Upper lobe of right lung (tissue), 1 donor: ENCODE measurements around the gene HLA-F. TPM values are rescaled to one million over a fixed set of nuclear protein-coding genes. Genes with fewer than 3 reads are reported as not detected.

Source experiments
- ATAC-seq: fragments of 200-7000 bp; cut with Tn5 transposase; one replicate; pipeline ENCODE4 v1.9.1; 2020; ENCODE audit warnings: mild to moderate bottlenecking, moderate library complexity
- DNase-seq: peaks from one replicate; pipeline ENCODE4 v3.0.0-alpha.2; 2020
- H3K27ac ChIP-seq: fragments of 200-600 bp; one replicate; pipeline ENCODE4 v1.8.0; 2022
- H3K27me3 ChIP-seq: fragments of 200-600 bp; one replicate; pipeline ENCODE4 v1.8.0; 2022; ENCODE audit warnings: mild to moderate bottlenecking
- H3K36me3 ChIP-seq: fragments of 200-600 bp; one replicate; pipeline ENCODE4 v1.8.0; 2022
- H3K4me1 ChIP-seq: fragments of 200-600 bp; one replicate; pipeline ENCODE4 v1.8.0; 2022
- H3K4me3 ChIP-seq: fragments of 200-600 bp; one replicate; pipeline ENCODE4 v1.8.0; 2022; ENCODE audit warnings: mild to moderate bottlenecking
- H3K9me3 ChIP-seq: fragments of 200-600 bp; one replicate; pipeline ENCODE4 v1.8.0; 2022
- intact Hi-C: fragments of 100-400 bp; cut with DNase I; formaldehyde crosslinking; loops from one replicate; pipeline ENCODE4 v1.11.0; 2022
- total RNA-seq: library from RNA; stranded (reverse); fragmentation: NEBNext Ultra II Directional; extraction: Animal tissue kit (Norgen Biotek cat#: 25700); gene quantifications from one replicate; pipeline ENCODE4 v1.2.1, GENCODE V29; 2021
- TF ChIP-seq, protein P1 (sequence below): fragments of 200-600 bp; IDR thresholded peaks from one replicate; pipeline ENCODE4 v1.8.0; 2022; ENCODE audit warnings: antibody characterized with exemption
- donor health status: DM: no; HTN: yes; CAD: no; lungs with severe emphysema.

The HLA-F gene
- total RNA-seq, 1 donor from 2014 or later: 157 TPM

DNA sequence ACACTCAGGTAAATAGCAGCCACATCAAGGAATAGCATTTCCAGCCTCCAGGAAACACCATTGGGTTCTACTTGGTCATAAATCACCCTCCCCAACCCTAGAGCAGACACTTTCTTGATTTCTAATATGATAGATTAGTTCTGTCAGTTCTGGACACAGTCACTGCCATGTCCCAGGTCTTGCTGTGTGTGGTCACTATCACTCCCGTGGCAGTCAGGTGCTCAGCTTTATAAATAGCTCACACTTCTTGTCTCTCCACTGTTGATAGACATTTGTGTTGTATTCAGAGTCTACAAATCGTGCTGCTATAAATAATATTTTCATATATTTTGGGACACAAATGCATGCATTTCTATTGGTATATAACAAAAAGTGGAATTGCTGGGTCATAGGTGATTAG is 13.3 kb downstream of the HLA-F start:
- H3K36me3 ChIP-seq: no peaks in the 10 kb centered on the region
- TF ChIP-seq, protein P1, sequence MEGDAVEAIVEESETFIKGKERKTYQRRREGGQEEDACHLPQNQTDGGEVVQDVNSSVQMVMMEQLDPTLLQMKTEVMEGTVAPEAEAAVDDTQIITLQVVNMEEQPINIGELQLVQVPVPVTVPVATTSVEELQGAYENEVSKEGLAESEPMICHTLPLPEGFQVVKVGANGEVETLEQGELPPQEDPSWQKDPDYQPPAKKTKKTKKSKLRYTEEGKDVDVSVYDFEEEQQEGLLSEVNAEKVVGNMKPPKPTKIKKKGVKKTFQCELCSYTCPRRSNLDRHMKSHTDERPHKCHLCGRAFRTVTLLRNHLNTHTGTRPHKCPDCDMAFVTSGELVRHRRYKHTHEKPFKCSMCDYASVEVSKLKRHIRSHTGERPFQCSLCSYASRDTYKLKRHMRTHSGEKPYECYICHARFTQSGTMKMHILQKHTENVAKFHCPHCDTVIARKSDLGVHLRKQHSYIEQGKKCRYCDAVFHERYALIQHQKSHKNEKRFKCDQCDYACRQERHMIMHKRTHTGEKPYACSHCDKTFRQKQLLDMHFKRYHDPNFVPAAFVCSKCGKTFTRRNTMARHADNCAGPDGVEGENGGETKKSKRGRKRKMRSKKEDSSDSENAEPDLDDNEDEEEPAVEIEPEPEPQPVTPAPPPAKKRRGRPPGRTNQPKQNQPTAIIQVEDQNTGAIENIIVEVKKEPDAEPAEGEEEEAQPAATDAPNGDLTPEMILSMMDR: no peak
- no peaks in the 10 kb centered on the region for H3K27me3 ChIP-seq
- no peak for ATAC-seq
- H3K27ac ChIP-seq: no peak overlapping the region
- H3K9me3 ChIP-seq: no peaks in the 10 kb centered on the region
- intact Hi-C loops: no loop called here
- H3K4me1 ChIP-seq: no peaks in the 10 kb centered on the region
- H3K4me3 ChIP-seq: no peak overlapping the region
- DNase-seq: no peak

DNA sequence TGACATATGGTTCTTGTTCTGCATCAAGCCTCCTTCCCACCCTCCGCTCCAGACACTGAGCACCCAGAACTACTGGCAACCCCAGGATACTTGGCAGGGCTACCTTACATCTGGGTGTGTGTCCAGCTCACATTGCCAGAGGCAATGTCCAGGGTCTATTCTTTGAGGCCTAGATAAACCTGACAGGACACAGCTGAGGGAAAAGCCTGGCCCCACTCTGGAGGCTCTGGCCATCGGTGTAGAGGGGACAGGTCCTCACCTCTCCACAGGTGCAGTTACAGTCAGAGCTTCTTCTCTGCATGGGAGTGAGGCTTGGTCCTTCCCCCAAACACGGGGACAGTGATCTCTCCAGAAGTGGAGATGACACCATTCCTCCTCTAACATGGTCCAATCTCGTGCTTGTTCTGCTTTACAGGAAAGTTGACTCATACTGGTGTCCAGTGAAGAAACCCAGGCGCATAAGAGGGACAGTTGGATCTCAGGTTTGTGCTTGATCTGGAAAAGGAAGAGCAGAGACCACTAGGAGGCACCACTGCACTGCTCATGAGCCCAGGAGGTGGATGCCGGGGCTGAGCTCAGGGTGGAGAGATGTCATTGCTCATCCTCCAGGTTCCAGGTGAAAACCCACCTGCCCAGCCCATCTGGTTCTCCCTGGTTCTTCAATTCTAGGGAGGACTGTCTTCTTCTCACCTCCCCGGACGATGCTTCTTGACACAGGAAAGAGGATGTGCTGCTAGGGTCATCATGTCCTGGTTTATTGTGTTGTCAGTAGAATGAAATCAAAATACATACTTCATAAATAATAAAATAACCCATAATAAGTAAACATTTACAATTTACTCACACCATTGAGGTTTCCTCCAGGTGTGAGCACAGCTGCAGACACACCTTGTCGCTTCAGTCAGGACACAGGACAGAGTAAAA is 14.7 kb downstream of the HLA-F start:
- no peak overlapping the region for H3K4me3 ChIP-seq
- H3K27me3 ChIP-seq: no peaks in the 10 kb centered on the region
- no peaks in the 10 kb centered on the region for H3K4me1 ChIP-seq
- intact Hi-C loops: no loop called here
- H3K9me3 ChIP-seq: no peaks in the 10 kb centered on the region
- TF ChIP-seq, protein P1: peak; percentile 76
- H3K36me3 ChIP-seq: no peaks in the 10 kb centered on the region
- DNase-seq: no peak
- no peak overlapping the region for H3K27ac ChIP-seq
- peak; percentile 97 for ATAC-seq

- DNase-seq (no peak), ATAC-seq (no peak)
- no peak overlapping the region for H3K4me3 ChIP-seq
- TF ChIP-seq, protein P1: no peak
- no peaks in the 10 kb centered on the region for H3K36me3 ChIP-seq
- no peaks in the 10 kb centered on the region for H3K4me1 ChIP-seq
- H3K27me3 ChIP-seq: no peaks in the 10 kb centered on the region
- intact Hi-C loops: no loop called here
- no peak overlapping the region for H3K27ac ChIP-seq
- H3K9me3 ChIP-seq: no peaks in the 10 kb centered on the region
Observed at GRCh38 chr6:29739136-29739881, 16.1 kb downstream of the HLA-F start.

- Histone ChIP-seq H3K27me3 (no peaks in the 10 kb centered on the region), H3K36me3 (no peaks in the 10 kb centered on the region), H3K4me3 (no peak overlapping the region), H3K9me3 (no peaks in the 10 kb centered on the region), H3K27ac (no peak overlapping the region), H3K4me1 (no peaks in the 10 kb centered on the region)
- TF ChIP-seq, protein P1: no peak
- DNase-seq: no peak
- no peak for ATAC-seq
- intact Hi-C loops: no loop called here
Observed at GRCh38 chr6:29739882-29740261, 16.6 kb downstream of the HLA-F start.

- Histone ChIP-seq H3K27ac (no peak overlapping the region), H3K27me3 (no peaks in the 10 kb centered on the region), H3K36me3 (no peaks in the 10 kb centered on the region), H3K9me3 (no peaks in the 10 kb centered on the region), H3K4me3 (no peak overlapping the region), H3K4me1 (no peaks in the 10 kb centered on the region)
- ATAC-seq: no peak
- no peak for DNase-seq
- TF ChIP-seq, protein P1: no peak
- intact Hi-C loops: no loop called here
Observed at GRCh38 chr6:29741592-29741991, 18.4 kb downstream of the HLA-F start.
